RWPE1 (cell line): ENCODE measurements around the gene RBM23.

ENCODE experiments used
- CTCF ChIA-PET: fragments of 350-600 bp; sonication (Branson Sonifier 250); formaldehyde crosslinking; extraction: SDS; loops from one replicate; lab custom pipeline; 2021; lab: Yijun Ruan, JAX
- POLR2A ChIA-PET: fragments of 400-600 bp; formaldehyde crosslinking; extraction: SDS; loops from one replicate; lab custom pipeline; 2020; ENCODE audit warnings: antibody characterized with exemption; ENCODE audit not compliant: low non-redundant PET; lab: Yijun Ruan, JAX
- DNase-seq: peaks from one replicate; pipeline ENCODE4 v3.0.0; 2012; ENCODE audit warnings: low spot score
- H3K27ac ChIP-seq: fragments of 450-650 bp; 2 replicates; pipeline ENCODE4 v1.5.1; 2017
- CTCF ChIP-seq: fragments of 450-650 bp; conservative IDR thresholded peaks from 2 replicates; pipeline ENCODE4 v1.5.1; 2017; ENCODE audit warnings: low read depth, mild to moderate bottlenecking

Gene RBM23

GRCh38 chr14:22846811-22847307 is 72.1 kb downstream of the RBM23 start:
- TF ChIP-seq CTCF: no peak
- ChIA-PET POLR2A (no interaction called here), CTCF (interaction anchor here (0.5 to 0.7 kb wide), 2 partner anchors 70 to 195 kb away, joined by 3 to 4 read pairs; no protein-coding TSS in a partner anchor)
- H3K27ac ChIP-seq: peak overlapping the region; percentile 99
- no peak for DNase-seq

- CTCF ChIA-PET: interaction anchor here (0.7 kb wide), 1 partner anchor 69 kb away, joined by 3 read pairs; no protein-coding TSS in a partner anchor
- peak overlapping the region; percentile 99 for H3K27ac ChIP-seq
- no peak for TF ChIP-seq CTCF
- no peak for DNase-seq
- POLR2A ChIA-PET: no interaction called here
Measured at GRCh38 chr14:22845821-22846625, 72.9 kb downstream of the RBM23 start.

- no peak for DNase-seq
- ChIA-PET CTCF (interaction anchor here (0.6 kb wide), 1 partner anchor 274 kb away, joined by 7 read pairs; no protein-coding TSS in a partner anchor), POLR2A (no interaction called here)
- no peak for TF ChIP-seq CTCF
- peak overlapping the region; percentile 99 for H3K27ac ChIP-seq
Measured at GRCh38 chr14:22845103-22845394, 73.9 kb downstream of the RBM23 start.

- DNase-seq: no peak
- ChIA-PET CTCF (interaction anchor here (0.7 to 1.8 kb wide), 2 partner anchors 8 kb away, joined by 3 to 5 read pairs; no protein-coding TSS in a partner anchor), POLR2A (no interaction called here)
- TF ChIP-seq CTCF: no peak
- H3K27ac ChIP-seq: peak overlapping the region; percentile 99
Measured at GRCh38 chr14:22844221-22845102, 74.5 kb downstream of the RBM23 start.
